Smooth muscle cell (in vitro differentiated cells): Measurements from ENCODE around the gene LIF. TPM values are rescaled to one million over a fixed set of nuclear protein-coding genes. Genes with fewer than 3 reads are reported as not detected.

Source experiments
- DNase-seq: peaks from one replicate; lab custom pipeline; 2025; ENCODE audit not compliant: unreplicated experiment; lab: John Stamatoyannopoulos, UW
- H2AFZ ChIP-seq: fragments of 200-600 bp; sonication (generic); 2 replicates; pipeline ENCODE4 v1.6.0; 2016; ENCODE audit warnings: antibody characterized with exemption, low read depth, mild to moderate bottlenecking
- H3F3A ChIP-seq: fragments of 200-600 bp; sonication (generic); 2 replicates; pipeline ENCODE4 v1.6.0; 2017; ENCODE audit warnings: antibody characterized with exemption, low read depth
- H3K27ac ChIP-seq: fragments of 200-600 bp; sonication (generic); 2 replicates; pipeline ENCODE4 v1.5.1; 2016; ENCODE audit warnings: low read depth, mild to moderate bottlenecking
- H3K27me3 ChIP-seq: fragments of 200-600 bp; sonication (generic); 2 replicates; pipeline ENCODE4 v1.6.1; 2016; ENCODE audit warnings: low read depth, mild to moderate bottlenecking
- H3K36me3 ChIP-seq: fragments of 200-600 bp; sonication (generic); 2 replicates; pipeline ENCODE4 v1.5.1; 2016; ENCODE audit warnings: low read depth
- H3K4me1 ChIP-seq: fragments of 200-600 bp; sonication (generic); 2 replicates; pipeline ENCODE4 v1.5.1; 2016; ENCODE audit warnings: low read depth
- H3K4me2 ChIP-seq: fragments of 200-600 bp; sonication (generic); 2 replicates; pipeline ENCODE4 v1.6.0; 2016; ENCODE audit warnings: mild to moderate bottlenecking
- H3K4me3 ChIP-seq: fragments of 200-600 bp; sonication (generic); 2 replicates; pipeline ENCODE4 v1.5.1; 2016; ENCODE audit warnings: mild to moderate bottlenecking
- H3K79me2 ChIP-seq: fragments of 200-600 bp; sonication (generic); 2 replicates; pipeline ENCODE4 v1.6.0; 2016; ENCODE audit warnings: low read depth, mild to moderate bottlenecking
- H3K9ac ChIP-seq: fragments of 200-600 bp; sonication (generic); 2 replicates; pipeline ENCODE4 v1.6.0; 2016; ENCODE audit warnings: low read depth
- H3K9me3 ChIP-seq: fragments of 200-600 bp; sonication (generic); replicated peaks from 2 replicates; pipeline ENCODE4 v1.5.1; 2016; ENCODE audit warnings: low read depth
- H4K20me1 ChIP-seq: fragments of 200-600 bp; sonication (generic); 2 replicates; pipeline ENCODE4 v1.6.0; 2016; ENCODE audit warnings: low read depth
- WGBS: methylation state at CpG from one replicate; pipeline ENCODE4 v1.1.7; 2016; ENCODE audit warnings: low lambda C conversion rate; 5-methylcytosine and 5-hydroxymethylcytosine counted together
- polyA plus RNA-seq: library from polyadenylated mRNA; unstranded; fragments of >200 nt; fragmentation: Nextera tagmentation; extraction: Ambion mirVana; gene quantifications from 2 replicates; pipeline ENCODE4 v1.2.1, GENCODE V29; 2016
- total RNA-seq: library from RNA; depleted of rRNA; stranded (reverse); fragments of >200 nt; gene quantifications from 2 replicates; pipeline ENCODE4 v1.2.3, GENCODE V29; 2014
- TF ChIP-seq, protein P1 (sequence below): fragments of 200-600 bp; sonication (generic); IDR thresholded peaks from 2 replicates; pipeline ENCODE4 v1.5.1; 2017; ENCODE audit warnings: borderline replicate concordance, mild to moderate bottlenecking, antibody characterized with exemption; ENCODE audit not compliant: insufficient read depth, poor library complexity, severe bottlenecking

LIF gene
- total and polyA plus RNA-seq, 2 experiments from 2014 or later: 29.9 to 31.2 TPM

GRCh38 chr22:30282616-30283046 is 36.1 kb upstream of the LIF start:
- H3F3A ChIP-seq: peaks cover 4% of the 10 kb centered on the region
- 86% methylated on average over 7 of the region's 7 CpGs for whole genome bisulfite sequencing
- H3K9me3 ChIP-seq: no peaks in the 10 kb centered on the region
- H3K27me3 ChIP-seq: no peaks in the 10 kb centered on the region
- no peak for DNase-seq
- no peak overlapping the region for H3K27ac ChIP-seq
- H4K20me1 ChIP-seq: peaks cover 6% of the 10 kb centered on the region
- no peak overlapping the region for H3K4me2 ChIP-seq
- no peak overlapping the region for H2AFZ ChIP-seq
- peaks cover 3% of the 10 kb centered on the region for H3K4me1 ChIP-seq
- H3K4me3 ChIP-seq: no peak overlapping the region
- TF ChIP-seq, protein P1, sequence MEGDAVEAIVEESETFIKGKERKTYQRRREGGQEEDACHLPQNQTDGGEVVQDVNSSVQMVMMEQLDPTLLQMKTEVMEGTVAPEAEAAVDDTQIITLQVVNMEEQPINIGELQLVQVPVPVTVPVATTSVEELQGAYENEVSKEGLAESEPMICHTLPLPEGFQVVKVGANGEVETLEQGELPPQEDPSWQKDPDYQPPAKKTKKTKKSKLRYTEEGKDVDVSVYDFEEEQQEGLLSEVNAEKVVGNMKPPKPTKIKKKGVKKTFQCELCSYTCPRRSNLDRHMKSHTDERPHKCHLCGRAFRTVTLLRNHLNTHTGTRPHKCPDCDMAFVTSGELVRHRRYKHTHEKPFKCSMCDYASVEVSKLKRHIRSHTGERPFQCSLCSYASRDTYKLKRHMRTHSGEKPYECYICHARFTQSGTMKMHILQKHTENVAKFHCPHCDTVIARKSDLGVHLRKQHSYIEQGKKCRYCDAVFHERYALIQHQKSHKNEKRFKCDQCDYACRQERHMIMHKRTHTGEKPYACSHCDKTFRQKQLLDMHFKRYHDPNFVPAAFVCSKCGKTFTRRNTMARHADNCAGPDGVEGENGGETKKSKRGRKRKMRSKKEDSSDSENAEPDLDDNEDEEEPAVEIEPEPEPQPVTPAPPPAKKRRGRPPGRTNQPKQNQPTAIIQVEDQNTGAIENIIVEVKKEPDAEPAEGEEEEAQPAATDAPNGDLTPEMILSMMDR: no peak
- no peak overlapping the region for H3K9ac ChIP-seq
- H3K36me3 ChIP-seq: no peaks in the 10 kb centered on the region
- H3K79me2 ChIP-seq: no peaks in the 10 kb centered on the region

- Histone ChIP-seq H4K20me1 (no peaks in the 10 kb centered on the region), H3K9me3 (no peaks in the 10 kb centered on the region), H2AFZ (no peak overlapping the region), H3K4me1 (peaks cover 7% of the 10 kb centered on the region), H3F3A (peaks cover 4% of the 10 kb centered on the region), H3K79me2 (no peaks in the 10 kb centered on the region), H3K36me3 (no peaks in the 10 kb centered on the region), H3K27me3 (no peaks in the 10 kb centered on the region), H3K4me2 (peak overlapping the region; percentile 19), H3K9ac (no peak overlapping the region), H3K4me3 (no peak overlapping the region), H3K27ac (peak overlapping the region; percentile 70)
- no peak for DNase-seq
- WGBS: 57% methylated on average over 8 of the region's 8 CpGs
- TF ChIP-seq, protein P1: no peak
Measured at GRCh38 chr22:30280505-30280904, 33.9 kb upstream of the LIF start.

GRCh38 chr22:30279932-30280331 is 33.4 kb upstream of the LIF start:
- H3K4me2 ChIP-seq: peak overlapping the region; percentile 19
- DNase-seq: no peak
- H4K20me1 ChIP-seq: no peaks in the 10 kb centered on the region

More at GRCh38 chr22:30279932-30280331, 33.4 kb upstream of the LIF start:
- WGBS: 82% methylated on average over 5 of the region's 5 CpGs
- Histone ChIP-seq H3K27me3 (no peaks in the 10 kb centered on the region), H3K4me1 (peaks cover 7% of the 10 kb centered on the region), H3K27ac (peak overlapping the region; percentile 70), H3F3A (peaks cover 4% of the 10 kb centered on the region), H3K9ac (no peak overlapping the region), H2AFZ (no peak overlapping the region), H3K79me2 (no peaks in the 10 kb centered on the region), H3K36me3 (no peaks in the 10 kb centered on the region), H3K9me3 (no peaks in the 10 kb centered on the region), H3K4me3 (no peak overlapping the region)
- TF ChIP-seq, protein P1: no peak
